Stimulated activated CD8-positive, alpha-beta memory T cell treated with anti-CD3 and anti-CD28 coated beads, Interleukin-12 subunit alpha, Interleukin-12 subunit beta, amount 100 ng/mL, for 1 hour (primary cell): Measurements from ENCODE around the gene TNFAIP1.
"Not testable (repeated sequence)": the region's sequence is repeated elsewhere in the genome, so short reads cannot be mapped to it uniquely, and the experiment has no call there.

ENCODE experiments used
- DNase-seq: peaks from one replicate; pipeline ENCODE4 v3.0.0-alpha.2; 2020; ENCODE audit warnings: low read depth

The TNFAIP1 gene

GRCh38 chr17:28325211-28325610, 10.3 kb upstream of the TNFAIP1 start:
- DNase-seq: no peak

- no peak for DNase-seq
Observed at GRCh38 chr17:28326114-28326513, 9.4 kb upstream of the TNFAIP1 start.

- no peak for DNase-seq
Observed at GRCh38 chr17:28327031-28327607, 8.4 kb upstream of the TNFAIP1 start.

GRCh38 chr17:28327709-28328108, 7.9 kb upstream of the TNFAIP1 start:
- DNase-seq: no peak

- no peak for DNase-seq
Observed at GRCh38 chr17:28328325-28328724, 7.2 kb upstream of the TNFAIP1 start.

- DNase-seq: no peak
Observed at GRCh38 chr17:28330671-28331070, 4.9 kb upstream of the TNFAIP1 start.

- no peak for DNase-seq
Observed at GRCh38 chr17:28331891-28332420, 3.6 kb upstream of the TNFAIP1 start.

- no peak for DNase-seq
Observed at GRCh38 chr17:28333083-28333746, 2.3 kb upstream of the TNFAIP1 start.

GRCh38 chr17:28334171-28334570, 1.4 kb upstream of the TNFAIP1 start:
- no peak for DNase-seq

GRCh38 chr17:28334666-28335200, 828 bp upstream of the TNFAIP1 start:
- no peak for DNase-seq

- no peak for DNase-seq
Observed at GRCh38 chr17:28335959-28336871, 654 bp downstream of the TNFAIP1 start.

- no peak for DNase-seq
Observed at GRCh38 chr17:28338056-28338768, 2.7 kb downstream of the TNFAIP1 start.

- not testable (repeated sequence) for DNase-seq
Observed at GRCh38 chr17:28338769-28339212, 3.2 kb downstream of the TNFAIP1 start.

GRCh38 chr17:28339431-28339830, 3.9 kb downstream of the TNFAIP1 start:
- no peak for DNase-seq

- no peak for DNase-seq
Observed at GRCh38 chr17:28340374-28340773, 4.8 kb downstream of the TNFAIP1 start.

- DNase-seq: no peak
Observed at GRCh38 chr17:28341516-28341915, 6.0 kb downstream of the TNFAIP1 start.

- no peak for DNase-seq
Observed at GRCh38 chr17:28342313-28342712, 6.8 kb downstream of the TNFAIP1 start.

- no peak for DNase-seq
Observed at GRCh38 chr17:28343491-28343932, 8.0 kb downstream of the TNFAIP1 start.

- DNase-seq: no peak
Observed at GRCh38 chr17:28344011-28344410, 8.4 kb downstream of the TNFAIP1 start.

- DNase-seq: no peak
Observed at GRCh38 chr17:28344435-28344901, 8.9 kb downstream of the TNFAIP1 start.

- DNase-seq: no peak
Observed at GRCh38 chr17:28345419-28346198, 10.0 kb downstream of the TNFAIP1 start.
